Breast epithelium (tissue), 4 donors: Measurements from ENCODE around the gene FHOD3. TPM values are rescaled to one million over a fixed set of nuclear protein-coding genes. Genes with fewer than 3 reads are reported as not detected.

ENCODE experiments used
- DNase-seq, 2 donors: peaks; one replicate each; pipeline ENCODE4 v3.0.0-alpha.2; 2019; ENCODE audit warnings: low spot score in 2 of 2
- H3K27ac ChIP-seq, 2 donors: fragments of 200-600 bp; sonication (generic) in 1 of 2; one replicate each; pipeline ENCODE4 v1.5.1; 2016 to 2019; ENCODE audit warnings: mild to moderate bottlenecking in 1 of 2
- H3K27me3 ChIP-seq, 2 donors: fragments of 200-600 bp; sonication (generic) in 1 of 2; one replicate each; pipeline versions ENCODE4 v1.5.1 to v1.6.0; 2017 to 2019; ENCODE audit warnings: control low read depth in 1 of 2, mild to moderate bottlenecking in 1 of 2
- H3K36me3 ChIP-seq: fragments of 200-600 bp; one replicate; pipeline ENCODE4 v1.5.1; 2019
- H3K4me1 ChIP-seq, 2 donors: fragments of 200-600 bp; sonication (generic); one replicate each; pipeline ENCODE4 v1.5.1; 2016 to 2019; ENCODE audit warnings: control low read depth in 1 of 2
- H3K4me3 ChIP-seq, 3 donors: fragments of 200-600 bp; sonication (generic); 1 replicate in 2 of 3; 2 replicates in 1 of 3; pipeline ENCODE4 v1.5.1; 2016 to 2019; ENCODE audit warnings: mild to moderate bottlenecking in 3 of 3, moderate library complexity in 2 of 3
- H3K9me3 ChIP-seq, 2 donors: fragments of 200-600 bp; sonication (generic) in 1 of 2; one replicate each; pipeline ENCODE4 v1.5.1; 2016 to 2019; ENCODE audit warnings: control low read depth in 1 of 2
- CTCF ChIP-seq, 3 donors: fragments of 450-650 bp; IDR thresholded peaks; one replicate each; pipeline ENCODE4 v1.5.1; 2016 to 2017; ENCODE audit warnings: antibody characterized with exemption in 3 of 3, mild to moderate bottlenecking in 3 of 3, moderate library complexity in 3 of 3
- POLR2A ChIP-seq: fragments of 450-650 bp; IDR thresholded peaks from one replicate; pipeline ENCODE4 v1.6.1; 2016; ENCODE audit warnings: antibody characterized with exemption, mild to moderate bottlenecking, moderate library complexity
- POLR2AphosphoS5 ChIP-seq, 3 donors: sonication (generic); formaldehyde crosslinking; IDR thresholded peaks; one replicate each; pipeline ENCODE4 v1.6.1; 2017; ENCODE audit warnings: antibody characterized with exemption in 3 of 3
- intact Hi-C: fragments of 100-400 bp; cut with DNase I; formaldehyde crosslinking; loops from one replicate; pipeline ENCODE4 v1.15.1; 2023; ENCODE audit warnings: low total_unique reads
- total RNA-seq, 3 donors: library from RNA; depleted of rRNA; stranded (reverse); fragments of >200 nt; gene quantifications; one replicate each; pipeline ENCODE4 v1.1.0, GENCODE V29; 2016

Gene FHOD3
- total RNA-seq, 3 donors from 2014 or later, result 1.9 to 13.1 (median 13.0) TPM

DNA sequence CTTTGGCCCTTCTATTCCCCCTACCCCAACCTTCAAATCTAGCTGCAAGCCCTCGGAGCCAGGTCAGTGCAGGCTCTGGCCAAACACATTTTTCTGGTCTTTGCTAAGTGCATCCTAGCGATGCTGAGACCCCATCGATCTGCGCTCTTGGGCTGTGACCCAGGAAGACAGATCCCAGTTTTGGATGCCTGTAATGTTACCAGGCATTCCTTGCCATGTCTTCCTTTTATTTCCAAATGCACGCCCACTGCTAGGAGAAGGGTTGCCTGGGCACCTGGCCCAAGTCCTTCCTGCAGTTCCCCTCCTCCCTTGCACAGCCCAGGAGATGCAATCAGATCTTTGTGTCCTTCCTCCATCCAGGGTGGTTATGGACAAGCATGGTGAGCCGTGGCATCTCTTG lies 406.6 kb downstream of the FHOD3 start:
- Histone ChIP-seq H3K27ac (no peak overlapping the region), H3K27me3 (no peaks in the 10 kb centered on the region), H3K36me3 (no peaks in the 10 kb centered on the region), H3K4me1 (no peaks in the 10 kb centered on the region), H3K9me3 (no peaks in the 10 kb centered on the region), H3K4me3 (no peak overlapping the region)
- TF ChIP-seq POLR2AphosphoS5 (IDR thresholded peaks at IDR 0.05), result no peak
- no peak for TF ChIP-seq CTCF (IDR thresholded peaks at IDR 0.05)
- no peak for TF ChIP-seq POLR2A
- intact Hi-C loops, result no loop called here
- no peak for DNase-seq

GRCh38 chr18:36706134-36706881 lies 408.8 kb downstream of the FHOD3 start:
- Histone ChIP-seq H3K27ac (no peak overlapping the region), H3K27me3 (no peaks in the 10 kb centered on the region), H3K9me3 (no peaks in the 10 kb centered on the region), H3K4me3 (no peak overlapping the region), H3K36me3 (no peaks in the 10 kb centered on the region), H3K4me1 (no peaks in the 10 kb centered on the region)
- TF ChIP-seq POLR2A (no peak), CTCF (IDR thresholded peaks at IDR 0.05) (no peak), POLR2AphosphoS5 (IDR thresholded peaks at IDR 0.05) (no peak)
- DNase-seq, result no peak
- intact Hi-C loops, result no loop called here

- DNase-seq, result no peak
- H3K27ac ChIP-seq, result no peak overlapping the region
- TF ChIP-seq POLR2AphosphoS5 (IDR thresholded peaks at IDR 0.05) (no peak), POLR2A (no peak), CTCF (IDR thresholded peaks at IDR 0.05) (no peak)
Measured at GRCh38 chr18:36708366-36708765, 410.9 kb downstream of the FHOD3 start.

DNA sequence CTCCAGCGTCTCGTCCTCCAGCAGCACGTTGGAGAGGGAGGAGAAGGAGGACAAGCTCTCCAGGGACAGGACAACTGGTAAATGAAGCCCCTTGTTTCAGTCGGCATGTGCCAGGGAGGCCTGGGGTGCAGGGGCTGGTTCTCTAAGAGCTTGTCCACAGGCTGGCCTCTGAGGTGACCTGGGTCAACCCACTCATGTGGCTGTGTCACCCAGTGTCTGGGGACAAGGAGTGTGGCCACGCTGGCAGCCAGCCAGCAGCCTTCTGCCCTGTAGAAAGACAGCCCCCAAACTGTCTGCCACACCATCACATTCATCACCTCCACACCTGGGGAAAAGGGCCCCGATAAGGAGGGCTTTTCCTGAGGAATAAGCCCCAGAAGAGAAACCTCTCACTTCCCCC lies 411.8 kb downstream of the FHOD3 start:
- intact Hi-C loops, result no loop called here
- no peak overlapping the region for H3K4me3 ChIP-seq
- H3K9me3 ChIP-seq, result no peaks in the 10 kb centered on the region
- no peaks in the 10 kb centered on the region for H3K36me3 ChIP-seq
- TF ChIP-seq CTCF (IDR thresholded peaks at IDR 0.05) (no peak), POLR2A (no peak), POLR2AphosphoS5 (IDR thresholded peaks at IDR 0.05) (no peak)
- no peak overlapping the region for H3K27ac ChIP-seq
- no peaks in the 10 kb centered on the region for H3K4me1 ChIP-seq
- H3K27me3 ChIP-seq, result no peaks in the 10 kb centered on the region
- no peak for DNase-seq

More at GRCh38 chr18:36708366-36708765, 410.9 kb downstream of the FHOD3 start:
- H3K4me3 ChIP-seq, result no peak overlapping the region
- H3K36me3 ChIP-seq, result no peaks in the 10 kb centered on the region
- intact Hi-C loops, result no loop called here
- H3K27me3 ChIP-seq, result no peaks in the 10 kb centered on the region
- H3K9me3 ChIP-seq, result no peaks in the 10 kb centered on the region
- no peaks in the 10 kb centered on the region for H3K4me1 ChIP-seq

GRCh38 chr18:36711014-36711725 lies 413.7 kb downstream of the FHOD3 start:
- DNase-seq, result no peak
- Histone ChIP-seq H3K27ac (no peak overlapping the region), H3K9me3 (no peaks in the 10 kb centered on the region), H3K36me3 (no peaks in the 10 kb centered on the region), H3K4me1 (no peaks in the 10 kb centered on the region), H3K4me3 (no peak overlapping the region), H3K27me3 (no peaks in the 10 kb centered on the region)
- intact Hi-C loops, result no loop called here
- TF ChIP-seq POLR2AphosphoS5 (IDR thresholded peaks at IDR 0.05) (no peak), POLR2A (no peak), CTCF (IDR thresholded peaks at IDR 0.05) (no peak)
